HG03135 (cell line): ENCODE data around the gene RIT2.

Experiments
- ATAC-seq: cut with Tn5 transposase; IDR thresholded peaks from one replicate; pipeline ENCODE4 v1.9.1; 2021; ENCODE audit warnings: mild to moderate bottlenecking, moderate library complexity; ENCODE audit not compliant: unreplicated experiment

RIT2 gene

DNA sequence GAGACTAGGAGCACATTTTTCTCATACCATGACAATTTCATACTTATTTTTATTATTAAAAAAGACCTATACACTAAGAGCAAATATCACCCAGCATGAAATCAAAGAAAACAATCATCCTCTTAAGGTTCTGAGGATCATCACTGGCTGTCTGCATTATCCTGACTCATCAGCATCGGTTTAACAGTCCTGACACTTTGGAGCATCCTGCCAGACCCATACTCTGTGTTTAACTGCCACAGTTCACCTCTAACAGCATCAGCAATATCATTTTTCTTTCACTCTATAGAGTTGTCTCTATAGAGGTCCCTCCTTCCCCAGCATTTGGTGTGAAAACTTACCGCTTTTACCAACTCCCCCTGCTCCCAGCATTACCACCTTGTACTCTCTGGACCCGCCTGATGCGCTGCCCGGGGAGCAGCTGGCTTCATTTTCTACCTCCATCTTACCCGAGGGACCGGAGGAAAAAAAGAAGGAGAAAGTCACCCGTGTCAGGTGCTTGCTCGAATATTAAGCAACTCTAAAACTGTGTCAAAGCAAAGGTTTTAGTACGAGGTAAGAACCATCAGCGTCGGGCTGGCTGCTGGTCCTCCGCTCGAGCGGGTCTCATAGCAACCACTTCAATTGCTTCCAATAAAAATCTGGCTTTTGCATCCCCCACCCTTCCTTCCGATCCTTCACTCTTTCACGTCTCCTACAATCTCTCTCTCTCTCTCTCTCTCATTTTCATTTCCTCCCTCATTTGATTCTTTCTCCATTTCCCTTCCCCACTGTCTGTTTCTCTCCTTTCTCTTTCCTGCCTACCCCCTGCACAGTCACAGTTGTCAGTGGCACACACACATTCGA lies at the start of gene RIT2:
Gene RIT2 (minus strand): TSS at position 610 of the 846 bp plus-strand sequence.
- ATAC-seq = no peak

DNA sequence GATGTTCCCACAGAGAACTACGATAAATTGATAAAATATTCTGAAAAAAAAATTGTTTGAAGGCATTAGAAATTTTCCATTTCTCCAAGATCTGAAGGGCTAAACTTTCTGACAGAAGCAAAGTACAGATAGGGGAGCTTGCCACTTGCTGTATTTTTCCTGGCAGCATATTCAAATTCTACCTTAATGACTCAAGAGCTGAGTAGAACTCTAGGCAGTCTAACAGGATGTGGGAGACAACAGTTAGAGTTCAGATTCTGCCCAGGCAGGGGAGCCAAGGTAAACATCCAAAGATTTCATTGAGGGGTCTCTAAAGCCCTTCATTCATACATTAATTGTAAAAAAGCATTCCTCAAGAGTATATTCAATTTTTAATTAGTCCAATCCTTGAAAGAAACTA lies 46.0 kb upstream of the RIT2 start:
- no peak for ATAC-seq

DNA sequence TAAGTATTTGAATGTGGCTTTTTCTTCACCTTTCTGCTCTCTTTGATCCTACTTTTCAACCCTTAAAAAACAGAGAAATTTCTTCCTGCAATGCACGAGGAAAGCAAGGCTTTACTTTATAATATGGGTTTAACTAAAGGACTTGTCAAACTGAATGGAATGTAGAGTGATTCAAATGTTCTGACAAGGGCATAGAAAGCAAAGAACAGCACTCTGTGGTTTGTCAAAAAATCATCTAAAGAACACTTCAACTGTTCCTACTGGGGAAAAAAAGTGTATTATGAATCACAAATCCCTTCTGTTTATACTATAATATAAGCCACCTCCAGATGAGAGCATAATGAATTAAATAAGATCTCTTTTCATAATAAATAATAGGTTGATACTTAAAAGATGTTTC lies 45.0 kb upstream of the RIT2 start:
- no peak for ATAC-seq

DNA sequence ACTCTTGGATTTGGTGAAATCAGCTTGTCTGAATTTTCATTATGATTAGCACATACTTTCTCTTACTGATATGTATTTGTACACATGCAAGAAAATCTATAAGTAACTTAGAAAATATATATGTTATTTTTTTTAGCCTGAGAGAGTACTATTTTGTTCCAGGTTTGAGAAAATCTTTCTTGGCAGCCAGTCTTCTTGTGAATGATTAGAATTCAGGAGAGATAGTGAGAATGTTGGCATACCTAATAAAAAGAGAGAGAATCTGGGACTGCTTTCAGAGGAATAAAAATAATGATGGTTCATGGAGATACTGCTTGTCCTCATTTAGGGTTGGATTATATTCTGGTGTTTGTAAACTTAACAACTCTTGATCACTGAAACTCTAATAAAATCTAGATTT lies 44.4 kb upstream of the RIT2 start:
- no peak for ATAC-seq

DNA sequence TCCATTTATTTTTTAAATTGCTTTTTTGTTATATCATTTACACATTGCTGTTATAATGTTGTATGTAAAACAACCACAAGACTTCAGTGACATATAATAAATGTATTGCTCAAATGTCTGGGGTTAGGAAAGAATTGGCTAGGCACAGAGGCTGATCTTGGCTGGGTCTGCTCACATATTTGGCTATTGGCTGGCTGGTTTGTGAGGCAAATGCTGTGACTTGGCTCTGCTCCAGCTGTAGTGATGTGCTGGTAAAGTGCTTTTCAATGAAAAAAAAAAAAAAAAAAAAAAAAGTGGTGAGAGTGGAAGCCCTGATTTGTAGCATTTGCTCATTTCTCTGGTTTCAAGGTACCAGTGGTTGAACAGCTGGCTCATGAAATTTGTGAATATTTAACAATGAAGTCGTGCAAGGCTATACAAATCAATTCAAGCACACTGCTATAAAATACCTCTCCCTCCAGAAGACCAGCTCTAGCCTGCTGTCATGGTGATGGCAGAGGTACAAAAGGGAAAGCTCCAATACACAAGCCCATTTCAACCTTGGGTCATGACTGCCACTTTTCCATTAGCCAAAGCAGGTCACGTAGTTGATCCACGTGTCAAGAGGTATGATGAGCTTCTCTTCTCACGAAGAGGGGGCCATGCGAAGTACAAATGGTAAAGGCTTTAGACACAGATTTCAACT lies 43.7 kb upstream of the RIT2 start:
- ATAC-seq = no peak

DNA sequence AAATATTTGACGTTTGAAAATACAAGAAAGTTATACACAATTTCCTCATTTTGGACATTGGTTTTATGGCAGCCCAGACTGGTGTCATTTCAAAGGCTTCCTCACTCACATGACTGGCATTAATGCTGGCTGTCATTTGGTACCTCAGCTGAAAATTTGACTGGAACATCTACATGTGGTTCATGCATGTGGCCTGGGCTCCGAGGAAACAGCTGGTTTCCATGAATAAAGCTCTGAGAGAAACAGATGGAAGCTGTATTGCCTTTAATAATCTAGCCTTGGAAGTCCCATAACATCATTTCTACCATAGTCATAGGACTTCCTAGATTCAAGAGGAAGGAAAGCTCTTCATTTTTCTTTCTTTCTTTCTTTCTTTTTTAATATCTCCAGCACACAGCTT lies 42.9 kb upstream of the RIT2 start:
- ATAC-seq = no peak

DNA sequence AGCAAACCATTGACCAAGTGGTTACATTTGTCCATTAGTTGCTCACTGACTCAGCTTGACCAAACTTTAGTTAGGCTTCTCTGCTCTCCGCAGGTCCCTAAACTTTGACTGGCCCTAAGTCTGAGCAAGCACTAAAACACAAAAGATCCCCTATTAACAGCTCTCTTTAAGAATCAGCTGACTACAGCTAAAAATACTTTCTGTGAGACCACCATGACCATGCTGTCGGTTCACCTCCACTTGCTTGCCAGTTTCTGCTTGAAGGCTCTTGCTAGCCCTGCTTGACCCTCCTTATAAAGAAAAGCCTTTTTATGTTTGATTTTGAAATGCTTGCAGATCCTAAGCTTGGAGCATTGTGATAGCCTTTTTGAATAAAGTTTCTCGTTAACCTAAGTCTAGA lies 40.4 kb upstream of the RIT2 start:
- ATAC-seq = no peak

DNA sequence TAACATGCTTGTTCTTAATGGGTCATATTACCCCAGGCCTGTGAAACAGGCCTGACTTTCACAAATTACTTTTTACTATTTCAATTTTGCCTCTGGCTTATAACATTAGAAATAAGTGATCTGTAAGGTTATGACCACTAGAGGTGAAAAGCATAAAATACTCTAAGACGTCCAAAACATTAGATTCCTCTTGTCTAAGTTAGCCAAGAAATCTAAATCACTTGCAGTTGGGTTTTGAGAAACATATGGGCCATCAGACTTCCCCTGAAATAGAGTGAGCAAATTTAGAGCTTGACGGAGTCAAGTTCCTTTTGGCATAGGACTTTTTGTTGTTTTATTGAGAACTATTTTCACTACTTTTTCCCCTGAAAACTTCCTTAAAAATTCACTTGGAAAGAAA lies 32.7 kb upstream of the RIT2 start:
- no peak for ATAC-seq

DNA sequence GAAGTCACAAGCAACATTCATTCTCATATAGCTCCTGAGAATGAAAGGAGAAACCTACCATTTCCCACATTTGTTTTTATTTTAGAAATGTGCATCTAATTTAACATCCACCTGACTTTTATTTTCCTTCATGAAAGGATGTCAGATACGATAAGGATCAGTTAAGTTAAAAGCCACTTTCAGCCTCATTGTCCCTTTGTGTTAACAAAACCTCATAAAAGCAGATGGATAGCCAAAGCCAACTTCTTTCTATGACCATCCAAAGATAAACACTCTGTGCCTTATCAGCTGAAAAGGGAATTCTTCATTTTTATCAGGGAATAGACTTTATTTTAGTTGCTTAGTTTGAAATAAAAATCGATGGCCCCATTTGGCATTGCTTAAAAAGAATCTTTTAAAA lies 25.7 kb upstream of the RIT2 start:
- no peak for ATAC-seq

DNA sequence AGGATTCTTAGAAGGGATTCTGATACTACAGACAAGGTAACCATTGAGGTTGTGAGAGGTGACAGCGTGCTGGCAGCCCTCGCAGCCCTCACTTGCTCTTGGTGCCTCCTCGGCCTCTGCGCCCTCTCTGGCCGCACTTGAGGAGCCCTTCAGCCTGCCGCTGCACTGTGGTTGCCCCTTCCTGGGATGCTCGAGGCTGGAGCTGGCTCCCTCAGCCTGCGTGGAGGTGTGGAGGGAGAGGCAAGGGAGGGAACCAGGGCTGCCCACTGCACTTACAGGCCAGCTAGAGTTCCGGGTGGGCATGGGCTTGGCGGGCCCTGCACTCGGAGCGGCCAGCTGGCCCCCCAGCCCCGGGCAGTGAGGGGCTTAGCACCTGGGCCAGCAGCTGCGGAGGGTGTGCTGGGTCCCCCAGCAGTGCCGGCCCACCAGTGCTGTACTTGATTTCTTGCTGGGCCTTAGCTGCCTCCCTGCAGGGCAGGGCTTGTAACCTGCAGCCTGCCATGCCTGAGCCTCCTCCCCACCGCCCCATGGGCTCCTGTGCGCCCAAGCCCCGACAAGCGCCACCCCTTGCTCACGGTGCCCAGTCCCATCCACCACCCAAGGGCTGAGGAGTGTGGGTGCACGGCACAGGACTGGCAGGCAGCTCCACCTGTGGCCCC lies 23.9 kb upstream of the RIT2 start:
- ATAC-seq = no peak

DNA sequence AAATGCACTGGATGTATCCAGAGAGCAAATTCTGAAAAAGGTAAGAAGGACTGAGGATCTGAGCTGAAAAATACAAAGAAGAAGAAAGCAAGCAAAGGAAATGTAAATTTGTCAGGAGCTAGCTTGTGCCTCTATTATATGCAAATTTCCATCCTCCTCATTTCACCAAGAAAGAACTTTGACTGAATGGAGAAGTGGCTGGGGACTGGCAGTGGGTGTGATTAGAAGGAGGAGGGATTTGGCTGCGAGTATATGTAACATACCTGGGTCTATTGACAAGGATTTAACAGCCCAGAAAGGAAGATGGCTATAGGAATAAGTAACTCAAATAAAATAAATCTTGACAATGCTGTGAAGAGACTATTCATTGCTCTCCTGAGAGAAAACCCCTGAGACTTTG lies 19.4 kb upstream of the RIT2 start:
- no peak for ATAC-seq

DNA sequence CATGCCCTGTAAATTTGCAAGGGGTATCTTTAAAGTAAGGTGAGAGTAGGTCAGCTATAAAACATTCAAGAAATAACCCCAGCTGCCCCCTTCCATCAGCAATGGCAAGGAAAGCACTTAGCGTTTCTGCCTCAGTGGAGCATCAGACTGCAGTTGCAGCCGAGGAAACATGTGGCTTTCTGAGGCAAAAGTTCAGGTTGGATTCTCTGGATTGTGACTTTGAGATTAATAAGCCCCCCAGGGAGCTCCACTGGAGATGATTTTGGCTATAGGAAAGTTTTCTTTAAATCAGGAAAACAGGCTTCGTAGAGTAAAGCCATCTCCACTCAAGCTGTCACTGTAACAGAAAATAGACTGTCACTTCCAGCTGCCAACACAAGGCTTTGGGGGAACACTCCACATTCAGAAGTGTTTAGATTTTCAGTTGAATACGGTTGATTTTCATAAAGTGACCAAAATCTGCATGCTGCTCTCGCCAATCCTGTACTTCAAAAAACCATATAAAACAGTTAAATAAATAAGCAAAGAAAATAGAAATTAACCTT lies 15.3 kb upstream of the RIT2 start:
- ATAC-seq = no peak

DNA sequence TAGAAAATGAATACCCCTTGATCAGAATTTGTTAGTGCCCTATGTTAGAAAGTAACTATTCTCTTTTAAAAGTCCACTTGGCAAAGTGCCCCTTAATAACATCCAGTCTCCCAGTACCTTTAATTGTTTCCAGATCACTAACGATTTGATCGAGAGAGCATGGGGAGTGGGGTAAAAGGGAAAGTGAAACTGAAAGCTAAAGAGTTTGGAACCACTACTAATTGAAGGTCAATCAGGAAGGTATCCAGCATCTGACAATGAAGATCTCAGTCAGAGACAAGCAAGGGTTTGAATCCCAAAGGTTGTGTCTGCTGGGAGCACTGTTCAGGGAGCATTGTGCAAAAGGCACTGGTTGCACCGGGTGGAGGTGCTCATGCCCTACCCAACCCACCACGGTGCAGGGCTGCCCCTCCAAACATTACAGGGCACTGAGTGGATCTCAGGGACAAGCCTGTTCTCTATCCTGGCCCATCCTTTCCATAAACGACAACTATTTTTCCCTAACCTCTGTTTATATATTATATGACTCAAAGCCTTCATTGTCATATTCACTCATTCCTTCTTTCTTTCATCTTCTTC lies 14.6 kb upstream of the RIT2 start:
- ATAC-seq = no peak

DNA sequence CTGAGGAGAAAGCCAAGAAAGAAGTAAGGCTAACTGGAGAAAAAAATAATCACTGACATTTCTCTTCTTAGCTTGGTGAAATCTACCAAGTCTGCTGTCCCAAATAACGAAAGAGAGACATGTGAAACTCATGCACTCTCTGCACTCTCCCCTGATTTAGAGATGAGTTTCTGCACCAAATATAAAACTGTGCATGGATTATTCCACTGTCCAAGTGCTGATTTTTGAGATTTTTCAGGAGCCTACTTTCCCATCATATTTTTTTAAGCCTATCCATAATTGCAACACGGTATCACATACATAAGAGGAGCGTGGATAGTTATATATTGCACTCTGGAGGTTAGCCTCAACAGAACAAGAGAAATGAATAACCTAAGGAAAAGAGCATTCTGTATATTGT lies 10.0 kb upstream of the RIT2 start:
- no peak for ATAC-seq

DNA sequence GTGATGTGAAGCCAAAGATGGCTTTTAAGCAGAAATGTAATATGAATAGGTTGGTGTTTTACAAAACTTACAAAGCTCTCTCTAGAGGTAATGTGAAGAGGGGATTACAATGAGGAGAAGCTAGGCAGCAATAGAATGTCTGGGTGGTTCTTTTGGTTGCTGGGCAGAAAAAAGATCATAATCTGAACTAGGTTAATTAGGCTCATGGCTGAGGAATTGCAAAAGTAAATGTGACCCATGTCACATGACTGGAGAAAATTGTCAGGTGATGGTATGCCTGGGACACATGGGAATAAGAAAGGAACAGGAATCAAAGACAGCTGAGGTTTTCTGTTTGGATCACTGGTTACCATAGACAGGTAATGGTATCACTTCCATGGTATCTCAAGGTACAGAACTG lies 7.5 kb upstream of the RIT2 start:
- no peak for ATAC-seq

DNA sequence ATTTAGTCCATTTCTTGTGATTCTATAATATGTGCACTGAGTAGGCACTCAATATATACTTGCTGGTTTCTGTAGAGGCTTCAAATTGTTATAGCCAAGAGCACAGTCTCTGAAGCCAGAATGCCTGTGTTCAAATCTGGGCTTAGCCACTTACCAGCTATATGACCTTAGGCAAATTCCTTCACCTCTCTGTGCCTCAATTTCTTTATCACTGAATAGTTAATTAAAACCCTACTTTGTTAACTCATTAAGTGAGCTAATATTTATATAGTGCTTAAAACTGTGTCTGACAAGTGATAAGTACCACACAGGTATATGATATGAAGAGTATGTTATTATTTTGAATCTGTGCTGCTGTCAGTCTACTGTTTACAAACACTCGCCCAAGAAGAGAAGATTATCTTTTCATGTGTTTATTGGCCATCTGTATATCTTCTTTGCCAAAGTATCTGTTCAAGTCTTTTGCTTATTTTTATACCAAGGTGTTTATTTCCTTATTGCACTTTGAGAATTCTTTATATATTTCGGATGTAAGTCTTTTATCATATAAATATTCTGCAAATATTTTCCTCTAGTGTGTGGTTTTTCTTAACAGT lies 1.3 kb upstream of the RIT2 start:
- ATAC-seq = no peak

DNA sequence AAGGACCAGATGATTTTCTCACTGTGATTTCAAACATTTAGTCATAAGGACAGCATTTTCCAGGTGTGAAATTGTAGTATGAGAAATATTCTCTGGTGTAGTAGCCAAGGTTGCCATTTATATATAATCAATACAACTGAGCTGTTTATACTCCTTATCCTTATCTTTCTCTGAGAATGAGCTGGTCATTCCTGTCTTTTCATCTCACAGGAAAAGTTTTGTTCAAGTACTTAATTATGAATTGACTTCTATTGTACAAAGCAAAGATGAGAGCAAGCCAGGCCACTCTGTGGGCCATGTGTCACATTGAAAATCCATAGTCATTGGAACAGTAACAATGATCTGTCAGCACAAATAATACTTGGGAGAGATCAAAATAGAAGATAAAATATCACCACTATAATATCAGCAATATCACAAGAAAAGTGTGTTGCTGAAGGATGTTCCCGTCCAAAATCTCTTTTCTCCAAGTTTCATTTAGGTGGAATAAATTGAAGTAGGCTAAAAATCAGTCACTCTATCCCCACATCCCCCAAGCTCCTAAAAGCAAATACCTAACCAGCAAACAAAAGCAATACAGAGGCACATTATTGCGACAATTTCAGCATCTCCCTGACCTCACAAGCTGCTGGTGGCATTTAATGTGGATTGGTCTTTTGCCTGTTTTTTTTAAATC lies 2.1 kb downstream of the RIT2 start:
- no peak for ATAC-seq

DNA sequence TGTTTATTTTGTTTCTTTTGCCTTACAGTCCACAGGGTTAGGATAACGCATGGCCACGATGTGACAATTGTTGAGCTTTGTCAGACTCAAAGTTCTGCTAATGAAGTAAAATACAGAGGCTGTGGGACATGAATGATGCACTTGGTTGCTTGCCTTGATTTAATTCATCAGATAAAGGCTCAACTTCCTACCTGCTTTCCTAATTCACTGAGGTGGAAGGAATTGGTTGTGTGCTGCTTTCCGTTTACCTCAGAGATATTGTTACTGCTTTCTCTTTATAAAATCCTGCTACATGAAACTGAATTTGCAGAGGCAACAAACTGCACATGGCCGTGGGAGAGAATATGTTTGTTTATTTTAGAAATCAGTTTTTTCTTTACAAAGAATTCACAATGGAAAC lies 6.6 kb downstream of the RIT2 start:
- ATAC-seq = no peak

DNA sequence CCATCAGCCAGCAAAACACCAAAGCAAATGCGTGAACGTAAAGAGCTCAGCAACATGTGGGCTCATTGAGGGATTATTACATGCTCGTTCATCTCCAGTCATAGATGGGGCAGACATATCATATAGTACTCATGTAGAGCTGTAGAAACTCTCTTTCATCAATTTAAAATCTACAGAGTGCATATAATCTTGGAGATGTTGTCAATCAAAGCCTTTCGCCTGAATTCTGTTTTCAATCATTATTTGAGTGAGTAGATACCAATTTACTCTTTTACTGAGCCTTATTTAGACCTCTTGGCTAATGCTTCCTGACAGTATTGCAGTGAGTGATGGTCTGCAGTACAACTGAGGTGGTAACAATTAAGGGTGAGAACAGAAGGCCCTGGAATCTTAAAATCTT lies 7.0 kb downstream of the RIT2 start:
- no peak for ATAC-seq

DNA sequence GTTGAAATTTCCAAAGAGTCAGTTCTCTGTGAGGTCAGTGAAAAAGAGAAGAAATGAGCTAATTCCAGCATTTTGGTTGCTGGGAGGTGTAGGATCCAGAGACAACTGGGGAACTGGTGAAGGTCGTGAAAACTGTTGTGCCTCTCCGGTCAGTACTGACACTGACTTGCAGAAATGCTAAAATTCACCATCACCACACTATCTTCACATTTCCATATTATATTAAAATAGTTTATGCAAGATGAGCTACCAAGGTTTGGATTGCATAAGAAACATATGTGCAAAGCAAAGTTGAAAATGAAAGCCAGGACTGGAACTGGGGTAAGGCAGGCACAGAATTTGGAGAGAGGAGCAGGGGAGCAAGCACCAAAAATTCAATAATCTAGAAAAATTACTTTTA lies 21.8 kb downstream of the RIT2 start:
- ATAC-seq = no peak
